WTC11 (cell line): ENCODE measurements around the gene PDK2.

Experiments used
- CBFB ChIP-seq: sonication (generic); formaldehyde crosslinking; IDR thresholded peaks from 2 replicates; pipeline ENCODE4 v1.8.1; 2022; ENCODE audit warnings: mild to moderate bottlenecking, low read depth, missing genetic modification reagents
- CTCF ChIP-seq: fragments of 200-600 bp; IDR thresholded peaks from 2 replicates; pipeline ENCODE4 v1.8.0; 2022; ENCODE audit warnings: antibody characterized with exemption
- TF ChIP-seq, protein P1 (sequence below): sonication (generic); formaldehyde crosslinking; IDR thresholded peaks from 2 replicates; pipeline ENCODE4 v1.8.1; 2023; ENCODE audit warnings: mild to moderate bottlenecking, moderate library complexity, missing genetic modification reagents

DNA sequence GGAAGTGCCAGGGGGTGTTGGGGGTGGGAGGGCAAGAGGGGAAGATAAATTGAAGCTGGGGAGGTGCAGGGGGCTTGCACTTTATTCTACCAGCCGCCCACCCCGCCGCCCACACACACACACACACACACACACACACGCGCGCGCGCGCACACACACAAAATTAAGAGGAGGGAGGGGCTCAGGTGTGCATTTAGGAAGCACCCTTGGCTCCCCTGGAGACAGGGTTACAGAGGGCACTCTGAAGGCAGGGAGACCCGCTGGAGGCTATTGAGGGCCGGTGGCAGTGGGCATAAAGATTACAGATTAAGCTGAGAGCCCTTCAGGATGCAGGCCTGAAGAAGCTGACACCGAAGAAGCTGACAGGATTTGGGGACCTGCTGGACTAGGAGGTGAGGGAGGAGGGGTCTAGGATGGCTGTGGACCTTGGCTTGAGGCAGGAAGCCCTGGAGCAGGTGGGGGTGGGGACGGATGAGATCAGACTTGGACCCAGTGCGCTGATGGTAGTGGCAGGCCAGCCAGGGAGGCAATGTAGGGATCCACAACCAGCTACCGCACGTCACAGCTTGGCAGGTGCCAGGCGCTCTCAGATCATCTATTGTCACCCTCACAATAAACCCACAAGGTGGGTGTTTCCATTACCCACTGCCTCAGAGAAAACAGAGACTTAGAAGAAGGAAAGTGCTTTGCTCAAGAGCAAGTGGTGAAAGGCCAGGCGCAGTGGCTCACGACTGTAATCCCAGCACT is 35.6 kb downstream of the PDK2 start:
- no peak for TF ChIP-seq CTCF
- no peak for TF ChIP-seq CBFB
- TF ChIP-seq, protein P1, sequence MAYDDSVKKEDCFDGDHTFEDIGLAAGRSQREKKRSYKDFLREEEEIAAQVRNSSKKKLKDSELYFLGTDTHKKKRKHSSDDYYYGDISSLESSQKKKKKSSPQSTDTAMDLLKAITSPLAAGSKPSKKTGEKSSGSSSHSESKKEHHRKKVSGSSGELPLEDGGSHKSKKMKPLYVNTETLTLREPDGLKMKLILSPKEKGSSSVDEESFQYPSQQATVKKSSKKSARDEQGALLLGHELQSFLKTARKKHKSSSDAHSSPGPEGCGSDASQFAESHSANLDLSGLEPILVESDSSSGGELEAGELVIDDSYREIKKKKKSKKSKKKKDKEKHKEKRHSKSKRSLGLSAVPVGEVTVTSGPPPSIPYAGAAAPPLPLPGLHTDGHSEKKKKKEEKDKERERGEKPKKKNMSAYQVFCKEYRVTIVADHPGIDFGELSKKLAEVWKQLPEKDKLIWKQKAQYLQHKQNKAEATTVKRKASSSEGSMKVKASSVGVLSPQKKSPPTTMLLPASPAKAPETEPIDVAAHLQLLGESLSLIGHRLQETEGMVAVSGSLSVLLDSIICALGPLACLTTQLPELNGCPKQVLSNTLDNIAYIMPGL (CRISPR knock-in tag): no peak
